ENCODE data around the gene SPG21.

SPG21 gene

GRCh38 chr15:64989416-64990167 lies at the start of gene SPG21 (continued):
- TF ChIP-seq ZBTB11 (tag by site-specific recombination; conservative IDR thresholded peaks at IDR 0.05; ENCODE audit: low read depth) (no peak), ZNF174 (tag by site-specific recombination; IDR thresholded peaks at IDR 0.05) (no peak), ZNF341 (tag by site-specific recombination; IDR thresholded peaks at IDR 0.05; ENCODE audit: low read depth) (peak; percentile 45), PRDM10 (tag by site-specific recombination; IDR thresholded peaks at IDR 0.05) (peak; percentile 18), ZBTB8A (tag by site-specific recombination; IDR thresholded peaks at IDR 0.05) (peak; percentile 87), ZBTB26 (tag by site-specific recombination; optimal IDR thresholded peaks at IDR 0.05) (peak; percentile 83)

- ChIA-PET CTCF (interaction anchor here (1.2 to 2.0 kb wide), 3 partner anchors 16 to 229 kb away, joined by 3 to 8 read pairs (median 5); no protein-coding TSS in a partner anchor), POLR2A (no interaction called here)
- Histone ChIP-seq H3K36me3 (ENCODE audit: control insufficient read depth in 2 of 2, insufficient read depth in 1 of 2, low read length in 2 of 2) (no peaks in the 10 kb centered on the region), H3K27ac (ENCODE audit: extremely low read depth, low read depth, low read length) (no peak overlapping the region), H3K4me1 (ENCODE audit: control insufficient read depth, insufficient read depth, low read length) (no peaks in the 10 kb centered on the region), H3K4me3 (ENCODE audit: low read depth, low read length) (no peak overlapping the region), H3K9me3 (ENCODE audit: control insufficient read depth, insufficient read depth, low read depth, low read length) (no peaks in the 10 kb centered on the region)
- TF ChIP-seq ZNF768 (tag by site-specific recombination; IDR thresholded peaks at IDR 0.05) (no peak), ZNF155 (tag by site-specific recombination; IDR thresholded peaks at IDR 0.05) (no peak), ZNF629 (tag by site-specific recombination; IDR thresholded peaks at IDR 0.05) (no peak), ZNF26 (tag by site-specific recombination; IDR thresholded peaks at IDR 0.05) (no peak), BCL11A (tag by site-specific recombination; IDR thresholded peaks at IDR 0.05; ENCODE audit: low read depth) (no peak), ZNF530 (tag by site-specific recombination; IDR thresholded peaks at IDR 0.05; ENCODE audit: low read depth) (no peak), GFI1B (tag by site-specific recombination; IDR thresholded peaks at IDR 0.05) (no peak), ZNF571 (tag by site-specific recombination; IDR thresholded peaks at IDR 0.05) (no peak), ZBTB26 (tag by site-specific recombination; optimal IDR thresholded peaks at IDR 0.05) (no peak), ZNF10 (tag by site-specific recombination; IDR thresholded peaks at IDR 0.05) (no peak), ZNF596 (tag by site-specific recombination; IDR thresholded peaks at IDR 0.05) (no peak), PRDM2 (tag by site-specific recombination; IDR thresholded peaks at IDR 0.05; ENCODE audit: borderline replicate concordance) (no peak)
Observed at GRCh38 chr15:65038836-65039235, 49.1 kb upstream of the SPG21 start.
